GM11168 (cell line): ENCODE results near the gene BPIFA3.

ENCODE experiments used
- in situ Hi-C: fragments of 300-500 bp; cut with MboI; formaldehyde crosslinking; loops from one replicate; pipeline ENCODE4 v1.12.0; 2022; ENCODE audit warnings: low sequenced_read_pairs; ENCODE audit not compliant: unreplicated experiment

Gene BPIFA3

DNA sequence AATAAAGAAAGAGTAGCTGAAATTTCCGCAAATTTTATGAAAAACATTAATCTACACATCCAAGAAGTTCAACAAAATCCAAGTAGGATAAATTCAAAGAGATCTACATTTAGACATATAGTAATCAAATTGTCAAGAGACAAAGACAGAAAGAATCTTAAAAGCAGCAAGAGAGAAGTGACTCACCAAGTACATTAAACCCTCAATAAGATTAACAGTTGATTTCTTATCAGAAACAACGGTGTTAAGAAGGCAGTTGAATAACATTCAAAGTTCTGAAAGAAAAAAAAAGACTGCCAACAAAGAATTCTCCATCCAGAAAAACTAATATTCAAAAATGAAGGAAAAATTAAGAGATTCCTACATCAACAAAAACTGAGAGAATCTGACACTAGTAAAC, 37.9 kb downstream of the BPIFA3 start:
- in situ Hi-C loops: no loop called here

DNA sequence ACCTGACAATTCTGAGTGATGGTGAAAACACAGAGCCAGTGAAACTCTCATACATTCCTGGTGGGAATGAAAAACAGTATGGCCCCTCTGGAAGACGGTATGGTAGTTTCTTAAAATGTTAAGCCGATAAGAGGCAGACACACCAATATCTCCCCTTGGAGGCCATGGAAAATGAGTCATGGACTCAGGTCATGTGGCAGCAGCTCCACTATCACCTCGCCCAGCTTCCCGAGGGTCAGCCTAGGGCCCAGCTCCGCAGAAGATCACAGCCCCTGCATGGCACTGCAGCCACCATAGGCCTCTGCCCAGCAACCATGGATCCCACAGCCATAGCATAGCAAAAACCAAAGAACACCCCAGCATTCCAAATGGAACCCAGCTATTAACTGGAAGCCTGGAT, 40.1 kb downstream of the BPIFA3 start:
- in situ Hi-C loops: no loop called here

DNA sequence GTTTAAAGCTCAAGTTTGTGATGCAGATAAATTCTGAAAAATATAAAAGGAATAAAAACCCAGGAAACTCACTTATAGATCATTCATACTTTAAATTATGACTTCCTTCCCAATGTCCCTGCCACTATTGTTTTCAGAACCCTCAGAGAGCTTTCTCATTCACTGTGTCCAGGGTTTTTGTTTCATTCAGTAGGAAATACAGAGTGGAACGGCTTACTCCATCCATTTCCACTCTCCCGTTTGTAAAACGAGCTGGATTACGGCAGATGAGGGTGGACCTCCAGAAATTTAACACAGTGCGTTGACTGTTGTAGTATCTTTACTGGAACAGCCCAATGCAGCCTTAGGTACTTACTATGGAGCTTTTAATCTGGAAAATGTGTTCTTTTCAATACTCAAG, 42.2 kb downstream of the BPIFA3 start:
- in situ Hi-C loops: no loop called here

DNA sequence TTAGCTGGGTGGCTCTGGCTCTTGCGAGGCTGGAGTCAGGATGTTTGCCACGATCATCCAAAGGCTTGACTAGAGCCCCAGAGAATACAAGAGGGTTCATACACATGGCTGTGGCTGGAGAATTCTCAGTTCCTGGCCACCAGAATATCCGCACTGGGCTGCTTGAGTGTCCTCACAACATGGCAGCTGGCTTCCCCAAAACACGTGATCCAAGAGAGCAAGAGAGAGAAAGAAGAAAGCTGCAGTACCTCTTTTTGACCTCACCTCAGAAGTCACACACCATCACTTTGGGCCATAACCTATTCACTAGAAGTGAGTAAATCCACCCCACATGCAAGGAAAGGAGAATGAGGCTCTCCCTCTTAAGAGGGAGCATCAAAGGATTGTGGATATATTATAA, 44.3 kb downstream of the BPIFA3 start:
- in situ Hi-C loops: no loop called here

DNA sequence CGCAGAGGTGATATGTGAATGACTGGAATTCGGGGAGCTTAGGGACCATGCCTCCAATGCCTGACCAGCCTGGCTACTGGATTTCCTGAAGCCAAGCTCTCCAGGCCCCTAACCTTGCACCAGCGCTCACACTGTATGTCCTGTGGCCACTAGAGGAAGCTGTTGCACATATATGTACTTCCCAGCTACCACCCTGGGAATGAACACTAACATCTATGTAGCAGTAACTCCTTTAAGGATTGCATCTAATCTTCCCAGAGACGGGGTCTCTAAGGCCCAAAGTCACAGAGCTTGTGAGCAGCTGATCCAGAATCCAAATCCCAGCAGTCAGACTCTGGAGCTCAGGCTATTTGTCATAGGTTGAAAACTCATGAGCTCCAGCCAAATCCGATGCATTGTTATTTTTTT, 45.5 kb downstream of the BPIFA3 start:
- in situ Hi-C loops: no loop called here

DNA sequence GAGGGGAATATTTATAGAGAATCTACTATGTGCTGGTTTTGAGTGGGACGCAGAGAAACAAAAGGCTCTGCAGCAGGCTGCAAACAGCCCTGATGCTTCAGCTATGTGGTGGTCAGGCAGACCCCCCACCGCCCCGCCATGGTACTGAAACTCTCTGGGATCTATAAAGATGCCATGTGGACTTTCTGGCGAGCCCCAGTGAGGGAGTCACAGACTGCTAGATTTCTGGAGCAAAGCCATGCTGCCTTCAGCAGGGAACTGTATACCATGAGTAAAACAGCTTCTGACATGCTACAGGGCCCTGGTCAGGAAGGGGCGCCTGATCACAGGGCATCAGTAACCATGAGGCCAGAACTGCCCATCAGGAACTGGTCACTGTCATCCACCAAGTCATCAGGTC, 46.6 kb downstream of the BPIFA3 start:
- in situ Hi-C loops: no loop called here

DNA sequence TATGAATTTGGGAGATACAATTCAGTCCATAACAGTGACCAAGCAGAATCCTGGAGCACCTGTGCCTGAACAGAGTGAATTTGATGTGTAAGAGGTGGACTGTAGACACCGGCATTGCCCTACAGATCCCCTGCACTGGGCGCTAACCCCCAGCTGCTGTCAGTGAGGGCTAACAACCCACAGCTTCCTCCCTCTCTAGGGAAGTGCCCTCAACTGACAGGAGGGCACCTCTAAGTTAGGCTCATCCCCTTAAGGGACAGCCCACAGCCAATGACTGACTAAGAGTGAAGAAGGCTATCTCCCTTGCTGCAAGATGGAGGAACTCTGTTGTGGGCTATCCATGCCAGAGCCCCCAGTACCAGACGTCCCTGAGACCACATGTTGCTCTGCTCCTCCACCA, 50.5 kb downstream of the BPIFA3 start:
- in situ Hi-C loops: no loop called here

DNA sequence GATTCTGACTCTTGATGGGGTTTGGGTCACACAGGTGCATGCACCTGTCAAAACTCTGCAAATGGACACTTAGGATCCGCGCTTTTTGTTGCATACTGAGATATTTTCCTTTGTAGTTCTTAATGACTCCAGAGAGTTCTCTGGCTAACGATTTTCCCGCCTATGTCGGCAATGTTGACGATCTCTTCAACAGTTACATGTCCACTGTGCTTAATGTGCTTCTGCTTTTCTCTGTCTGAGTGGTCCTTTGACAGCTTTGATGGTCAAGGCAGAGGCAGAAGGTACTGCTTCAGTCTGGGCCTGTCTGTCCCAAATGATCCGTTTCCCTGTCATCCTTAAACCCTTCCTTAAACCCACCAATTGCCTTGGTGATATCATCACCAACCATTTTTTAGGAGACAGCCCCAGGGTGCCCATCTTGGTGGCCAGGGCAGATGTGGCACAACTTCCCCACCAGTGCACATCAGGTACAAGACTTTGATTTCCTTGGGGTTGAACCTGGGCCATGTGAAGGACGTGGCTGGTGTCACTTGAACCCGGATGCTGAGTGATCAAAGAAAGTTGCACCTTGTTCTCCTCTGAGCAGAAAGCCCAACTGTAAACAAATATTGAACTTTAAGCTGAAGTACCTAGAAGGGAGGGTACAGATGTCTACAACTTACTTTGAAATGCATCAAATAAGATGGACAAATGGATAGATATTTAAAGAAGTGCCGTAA, 55.2 kb downstream of the BPIFA3 start:
- in situ Hi-C loops: no loop called here

DNA sequence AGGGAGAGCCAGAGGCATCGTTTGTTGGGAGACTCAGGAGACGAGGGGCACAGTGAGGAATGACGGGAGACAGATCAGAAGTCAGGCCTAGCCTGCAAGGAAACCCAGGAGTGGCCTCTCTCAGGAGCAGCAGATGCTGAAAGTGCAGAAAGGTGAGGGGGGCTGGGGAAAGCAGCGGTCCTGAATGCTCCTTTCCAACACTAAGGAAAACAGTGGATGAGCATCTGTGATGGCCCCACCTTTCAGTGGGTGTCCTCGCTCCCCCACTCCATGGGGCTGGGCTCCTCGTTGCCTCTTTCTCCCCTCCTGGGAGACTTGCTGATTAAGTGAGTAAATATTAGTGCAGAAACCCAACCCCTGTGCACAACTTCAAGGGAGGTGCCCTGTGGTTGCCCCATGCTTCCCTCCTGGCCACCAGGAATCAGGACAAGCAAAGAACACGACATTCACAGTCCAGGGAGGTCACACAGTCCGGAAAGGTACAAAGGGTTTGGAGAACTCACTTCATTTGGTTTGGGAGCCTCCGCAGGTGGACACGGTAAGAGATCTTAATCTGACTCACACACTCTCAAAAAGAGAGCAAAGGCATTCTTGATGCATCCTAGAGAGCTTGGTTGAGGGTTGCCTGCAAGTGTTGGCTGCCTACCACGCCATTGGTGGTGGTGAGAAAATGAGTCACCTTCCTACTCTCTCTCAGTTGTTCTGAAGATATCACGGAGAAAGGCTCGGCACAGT, 56.1 kb downstream of the BPIFA3 start:
- in situ Hi-C loops: no loop called here

DNA sequence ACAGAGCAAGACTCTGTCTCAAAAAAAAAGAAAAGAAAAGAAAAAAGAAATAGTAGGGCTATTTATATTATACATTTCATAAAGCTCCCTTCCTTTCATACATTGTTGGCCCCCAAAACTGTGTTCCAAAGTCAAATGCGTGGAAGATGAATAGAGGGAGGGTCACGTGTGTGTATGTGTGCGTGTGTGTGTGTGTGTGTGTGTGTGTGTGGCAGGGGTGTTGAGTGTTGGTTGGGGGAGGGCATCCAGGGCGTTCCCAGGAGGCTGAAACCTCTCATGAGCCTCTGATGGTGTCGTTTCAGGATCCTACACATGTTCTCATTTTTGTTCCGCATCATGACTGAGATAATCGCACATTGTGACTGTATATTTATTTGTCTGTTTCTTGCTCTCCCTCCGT, 58.1 kb downstream of the BPIFA3 start:
- in situ Hi-C loops: no loop called here

DNA sequence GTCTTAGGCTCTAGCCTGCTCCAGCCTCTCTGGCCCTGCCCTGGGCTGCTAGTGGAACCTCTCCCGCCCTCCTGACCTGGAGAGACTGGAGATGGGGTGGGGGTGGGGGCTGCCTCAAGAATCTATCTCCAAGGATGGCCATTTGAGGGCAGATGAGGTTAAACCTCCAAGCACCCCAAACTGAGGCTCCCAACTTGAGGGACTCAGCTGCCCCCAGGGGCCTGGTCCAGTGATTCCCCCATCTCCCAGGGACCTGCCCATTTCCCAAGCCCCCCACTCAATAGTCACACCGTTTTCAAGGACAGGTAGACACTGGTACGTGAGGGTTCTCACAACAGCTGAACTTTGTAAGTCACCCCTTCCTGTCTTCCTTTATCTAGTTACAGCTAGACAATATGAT, 58.7 kb downstream of the BPIFA3 start:
- in situ Hi-C loops: no loop called here

DNA sequence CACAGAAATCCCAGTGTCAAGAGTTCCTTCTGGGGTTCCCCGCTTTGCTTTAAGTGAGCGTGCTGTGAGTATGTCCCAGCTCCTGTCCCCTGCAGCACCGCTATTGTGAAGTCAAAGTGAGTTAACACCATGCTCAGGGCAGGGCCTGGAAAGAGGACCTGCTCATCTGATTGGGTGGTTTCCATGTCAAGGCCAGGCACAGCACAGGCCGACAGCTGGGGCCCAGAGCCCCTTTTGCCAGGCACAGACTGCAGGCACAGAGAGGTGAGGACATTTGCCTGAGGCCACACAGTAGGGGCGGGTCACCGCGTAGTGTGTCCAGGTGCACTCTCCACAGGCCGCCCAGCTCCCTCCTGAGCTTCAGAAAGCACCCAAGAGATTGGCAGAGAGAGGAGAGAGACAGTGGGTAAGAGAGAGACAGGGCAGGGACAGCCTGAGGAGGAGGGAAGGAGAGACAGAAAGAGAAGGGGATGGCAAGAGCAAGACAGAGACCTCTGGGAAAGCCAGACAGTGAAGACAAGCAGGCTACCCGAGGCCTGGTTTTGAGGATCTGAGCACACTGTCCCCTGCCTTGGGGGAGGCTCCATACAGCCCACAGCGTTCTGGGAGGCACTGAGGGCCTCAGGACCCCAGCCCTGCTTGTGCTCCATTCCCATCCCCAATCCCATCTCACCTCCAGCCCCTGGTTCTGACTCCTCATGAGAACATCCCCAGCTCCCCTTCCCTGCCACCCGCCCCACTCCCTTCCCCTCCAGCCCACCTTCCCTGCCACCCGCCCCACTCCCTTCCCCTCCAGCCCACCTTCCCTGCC, 59.4 kb downstream of the BPIFA3 start:
- in situ Hi-C loops: no loop called here
